ENCODE results near the gene RBM4B.

DNA sequence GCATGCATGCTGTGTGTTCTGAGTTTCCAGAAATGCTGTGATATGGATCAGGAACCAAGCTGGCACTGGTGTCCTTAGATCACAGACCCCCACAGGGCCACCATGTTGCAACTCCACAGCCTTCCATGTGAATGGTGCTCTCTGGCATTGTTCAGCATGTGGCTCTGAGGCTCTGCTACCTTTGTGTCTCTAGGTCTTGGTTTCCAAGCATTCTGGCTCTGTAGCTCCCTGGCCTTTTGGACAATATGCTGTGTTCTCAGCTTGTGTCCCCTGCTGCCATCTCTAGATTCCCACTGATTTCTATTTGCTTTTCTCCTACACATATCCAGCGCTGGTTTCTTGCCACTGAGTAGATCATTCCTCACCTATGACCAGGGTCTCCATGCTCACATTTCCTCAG is 47.4 kb upstream of the RBM4B start:
- TF ChIP-seq, protein P1, sequence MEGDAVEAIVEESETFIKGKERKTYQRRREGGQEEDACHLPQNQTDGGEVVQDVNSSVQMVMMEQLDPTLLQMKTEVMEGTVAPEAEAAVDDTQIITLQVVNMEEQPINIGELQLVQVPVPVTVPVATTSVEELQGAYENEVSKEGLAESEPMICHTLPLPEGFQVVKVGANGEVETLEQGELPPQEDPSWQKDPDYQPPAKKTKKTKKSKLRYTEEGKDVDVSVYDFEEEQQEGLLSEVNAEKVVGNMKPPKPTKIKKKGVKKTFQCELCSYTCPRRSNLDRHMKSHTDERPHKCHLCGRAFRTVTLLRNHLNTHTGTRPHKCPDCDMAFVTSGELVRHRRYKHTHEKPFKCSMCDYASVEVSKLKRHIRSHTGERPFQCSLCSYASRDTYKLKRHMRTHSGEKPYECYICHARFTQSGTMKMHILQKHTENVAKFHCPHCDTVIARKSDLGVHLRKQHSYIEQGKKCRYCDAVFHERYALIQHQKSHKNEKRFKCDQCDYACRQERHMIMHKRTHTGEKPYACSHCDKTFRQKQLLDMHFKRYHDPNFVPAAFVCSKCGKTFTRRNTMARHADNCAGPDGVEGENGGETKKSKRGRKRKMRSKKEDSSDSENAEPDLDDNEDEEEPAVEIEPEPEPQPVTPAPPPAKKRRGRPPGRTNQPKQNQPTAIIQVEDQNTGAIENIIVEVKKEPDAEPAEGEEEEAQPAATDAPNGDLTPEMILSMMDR (IDR thresholded peaks at IDR 0.05 in 4 of 5, conservative IDR thresholded peaks at IDR 0.05 in 1 of 5), result no peak
- no peak for TF ChIP-seq POLR2A (IDR thresholded peaks at IDR 0.05)
